Lung (tissue), 12 donors: ENCODE results near the gene ACOX1. TPM values are rescaled to one million over a fixed set of nuclear protein-coding genes. Genes with fewer than 3 reads are reported as not detected.

ENCODE experiments used
- ATAC-seq: fragments of 200-7000 bp; cut with Tn5 transposase; one replicate; pipeline ENCODE4 v1.9.1; 2020; ENCODE audit warnings: moderate number of reproducible peaks; ENCODE audit not compliant: insufficient read depth, low FRiP score
- DNase-seq, 3 donors: peaks; one replicate each; pipeline ENCODE4 v3.0.0-alpha.2; 2013 to 2017
- H3K27ac ChIP-seq, 2 donors: one replicate each; pipeline ENCODE4 v1.5.1; 2013; ENCODE audit warnings: mild to moderate bottlenecking in 2 of 2, moderate library complexity in 2 of 2, control low read depth in 1 of 2, inconsistent platforms in 1 of 2, low read depth in 1 of 2, low read length in 1 of 2
- H3K27me3 ChIP-seq, 3 donors: one replicate each; pipeline ENCODE4 v1.5.1; 2013; ENCODE audit warnings: low read length in 2 of 3; ENCODE audit not compliant: control insufficient read depth in 3 of 3, insufficient read depth in 3 of 3
- H3K36me3 ChIP-seq, 4 donors: one replicate each; pipeline ENCODE4 v1.5.1; 2013; ENCODE audit warnings: low read length in 4 of 4, mild to moderate bottlenecking in 1 of 4, moderate library complexity in 1 of 4; ENCODE audit not compliant: control insufficient read depth in 4 of 4, insufficient read depth in 4 of 4
- H3K4me1 ChIP-seq, 5 donors: one replicate each; pipeline ENCODE4 v1.5.1; 2013; ENCODE audit warnings: low read length in 5 of 5, mild to moderate bottlenecking in 2 of 5, moderate library complexity in 1 of 5; ENCODE audit not compliant: control insufficient read depth in 5 of 5, insufficient read depth in 5 of 5
- H3K4me3 ChIP-seq: one replicate; pipeline ENCODE4 v1.5.1; 2013; ENCODE audit warnings: mild to moderate bottlenecking, control low read depth, moderate library complexity
- H3K9ac ChIP-seq, 2 donors: one replicate each; pipeline ENCODE4 v1.5.1; 2013; ENCODE audit warnings: low read length in 2 of 2, control low read depth in 1 of 2; ENCODE audit not compliant: insufficient read depth in 1 of 2
- H3K9me3 ChIP-seq, 4 donors: one replicate each; pipeline ENCODE4 v1.5.1; 2013; ENCODE audit warnings: low read length in 3 of 4, mild to moderate bottlenecking in 1 of 4, moderate library complexity in 1 of 4; ENCODE audit not compliant: control insufficient read depth in 4 of 4, insufficient read depth in 3 of 4
- CTCF ChIP-seq: IDR thresholded peaks from 2 replicates; pipeline ENCODE4 v1.5.1; 2012; ENCODE audit warnings: mild to moderate bottlenecking; ENCODE audit errors: control extremely low read depth, extremely low read depth
- WGBS, 2 donors: extraction: QIAGEN DNeasy Blood & Tissue Kit; methylation state at CpG; one replicate each; pipeline ENCODE4 v1.1.7; 2013; 5-methylcytosine and 5-hydroxymethylcytosine counted together
- polyA plus RNA-seq, 2 donors: library from polyadenylated mRNA; stranded (reverse); fragments of 200-250 nt; gene quantifications; one replicate each; pipeline ENCODE4 v1.2.1, GENCODE V29; 2013
- total RNA-seq, 2 donors: library from RNA; depleted of rRNA in 1 of 2; stranded (reverse); fragments of >200 nt in 1 of 2; gene quantifications; one replicate each; pipeline ENCODE4 v1.2.1, GENCODE V29; 2014 to 2021
- donor health status: control.
- donor health status: control.
- donor health status: Bipolar disorder and iron deficiency.
- donor health status: healthy.
- donor health status: DM: yes; HTN: yes; CAD: no.

Gene ACOX1
- total and polyA plus RNA-seq, 4 donors, result 19.9 to 80.1 (median 45.9) TPM

DNA sequence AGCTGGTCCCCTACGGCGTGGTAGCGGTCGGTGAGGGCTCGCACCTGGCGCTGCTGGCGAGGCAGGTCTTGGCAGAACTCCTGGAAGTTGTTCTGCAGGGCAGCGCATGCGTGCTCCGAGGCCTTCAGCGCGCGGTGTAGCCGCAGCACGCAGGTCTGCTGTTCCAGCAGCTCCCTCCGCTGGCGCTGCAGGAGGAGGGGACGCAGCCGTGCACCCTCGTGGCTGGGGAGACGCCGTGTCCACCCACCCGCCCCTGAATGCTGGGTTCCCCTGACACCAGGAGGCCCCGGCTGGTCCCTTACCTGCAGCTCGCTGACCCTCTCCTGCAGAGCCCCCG is 35.9 kb upstream of the ACOX1 start:
- H3K4me3 ChIP-seq, result no peak overlapping the region
- 82 to 86% methylated on average over 26 of the region's 26 CpGs for WGBS, 2 donors
- TF ChIP-seq CTCF, result no peak
- no peak for ATAC-seq
- DNase-seq, result peak in 1 of 3 donors; percentile 13
- no peak overlapping the region for H3K27ac ChIP-seq
- H3K4me1 ChIP-seq, result peaks cover 0 to 3% (median 0%) of the 10 kb centered on the region in 5 donors
- no peaks in the 10 kb centered on the region for H3K9me3 ChIP-seq
- no peaks in the 10 kb centered on the region for H3K27me3 ChIP-seq
- peaks cover 0 to 14% (median 0%) of the 10 kb centered on the region in 4 donors for H3K36me3 ChIP-seq
- H3K9ac ChIP-seq, result no peak overlapping the region

- TF ChIP-seq CTCF, result peak; percentile 94
- 31% methylated on average over 19 of the region's 19 CpGs for WGBS, 2 donors
- Histone ChIP-seq H3K4me3 (no peak overlapping the region), H3K4me1 (peaks cover 0 to 3% (median 0%) of the 10 kb centered on the region in 5 donors), H3K36me3 (peaks cover 0 to 16% (median 0%) of the 10 kb centered on the region in 4 donors), H3K9me3 (no peaks in the 10 kb centered on the region), H3K27me3 (no peaks in the 10 kb centered on the region), H3K9ac (no peak overlapping the region), H3K27ac (no peak overlapping the region)
- peak; percentile 87 for ATAC-seq
- peak; percentile 73 to 78 (median 76) for DNase-seq
Measured at GRCh38 chr17:76014100-76014924, 35.3 kb upstream of the ACOX1 start.

- Histone ChIP-seq H3K4me3 (no peak overlapping the region), H3K36me3 (peaks cover 0 to 16% (median 0%) of the 10 kb centered on the region in 4 donors), H3K27me3 (no peaks in the 10 kb centered on the region), H3K4me1 (peaks cover 0 to 3% (median 0%) of the 10 kb centered on the region in 5 donors), H3K9ac (no peak overlapping the region), H3K9me3 (no peaks in the 10 kb centered on the region), H3K27ac (no peak overlapping the region)
- WGBS, 2 donors, result 83 to 89% methylated on average over 15 of the region's 15 CpGs
- DNase-seq (no peak), ATAC-seq (no peak)
- TF ChIP-seq CTCF, result no peak
Measured at GRCh38 chr17:76013377-76013932, 34.5 kb upstream of the ACOX1 start.
